Smooth muscle cell (in vitro differentiated cells): ENCODE data around the gene DDA1. TPM values are rescaled to one million over a fixed set of nuclear protein-coding genes. Genes with fewer than 3 reads are reported as not detected.

ENCODE experiments used
- DNase-seq: peaks from one replicate; lab custom pipeline; 2025; ENCODE audit not compliant: unreplicated experiment; lab: John Stamatoyannopoulos, UW
- H2AFZ ChIP-seq: fragments of 200-600 bp; sonication (generic); 2 replicates; pipeline ENCODE4 v1.6.0; 2016; ENCODE audit warnings: antibody characterized with exemption, low read depth, mild to moderate bottlenecking
- H3F3A ChIP-seq: fragments of 200-600 bp; sonication (generic); 2 replicates; pipeline ENCODE4 v1.6.0; 2017; ENCODE audit warnings: antibody characterized with exemption, low read depth
- H3K27ac ChIP-seq: fragments of 200-600 bp; sonication (generic); 2 replicates; pipeline ENCODE4 v1.5.1; 2016; ENCODE audit warnings: low read depth, mild to moderate bottlenecking
- H3K27me3 ChIP-seq: fragments of 200-600 bp; sonication (generic); 2 replicates; pipeline ENCODE4 v1.6.1; 2016; ENCODE audit warnings: low read depth, mild to moderate bottlenecking
- H3K36me3 ChIP-seq: fragments of 200-600 bp; sonication (generic); 2 replicates; pipeline ENCODE4 v1.5.1; 2016; ENCODE audit warnings: low read depth
- H3K4me1 ChIP-seq: fragments of 200-600 bp; sonication (generic); 2 replicates; pipeline ENCODE4 v1.5.1; 2016; ENCODE audit warnings: low read depth
- H3K4me2 ChIP-seq: fragments of 200-600 bp; sonication (generic); 2 replicates; pipeline ENCODE4 v1.6.0; 2016; ENCODE audit warnings: mild to moderate bottlenecking
- H3K4me3 ChIP-seq: fragments of 200-600 bp; sonication (generic); 2 replicates; pipeline ENCODE4 v1.5.1; 2016; ENCODE audit warnings: mild to moderate bottlenecking
- H3K79me2 ChIP-seq: fragments of 200-600 bp; sonication (generic); 2 replicates; pipeline ENCODE4 v1.6.0; 2016; ENCODE audit warnings: low read depth, mild to moderate bottlenecking
- H3K9ac ChIP-seq: fragments of 200-600 bp; sonication (generic); 2 replicates; pipeline ENCODE4 v1.6.0; 2016; ENCODE audit warnings: low read depth
- H3K9me3 ChIP-seq: fragments of 200-600 bp; sonication (generic); replicated peaks from 2 replicates; pipeline ENCODE4 v1.5.1; 2016; ENCODE audit warnings: low read depth
- H4K20me1 ChIP-seq: fragments of 200-600 bp; sonication (generic); 2 replicates; pipeline ENCODE4 v1.6.0; 2016; ENCODE audit warnings: low read depth
- WGBS: methylation state at CpG from one replicate; pipeline ENCODE4 v1.1.7; 2016; ENCODE audit warnings: low lambda C conversion rate; 5-methylcytosine and 5-hydroxymethylcytosine counted together
- polyA plus RNA-seq: library from polyadenylated mRNA; unstranded; fragments of >200 nt; fragmentation: Nextera tagmentation; extraction: Ambion mirVana; gene quantifications from 2 replicates; pipeline ENCODE4 v1.2.1, GENCODE V29; 2016
- total RNA-seq: library from RNA; depleted of rRNA; stranded (reverse); fragments of >200 nt; gene quantifications from 2 replicates; pipeline ENCODE4 v1.2.3, GENCODE V29; 2014
- TF ChIP-seq, protein P1 (sequence below): fragments of 200-600 bp; sonication (generic); IDR thresholded peaks from 2 replicates; pipeline ENCODE4 v1.5.1; 2017; ENCODE audit warnings: borderline replicate concordance, mild to moderate bottlenecking, antibody characterized with exemption; ENCODE audit not compliant: insufficient read depth, poor library complexity, severe bottlenecking

DDA1 gene
- total and polyA plus RNA-seq, 2 experiments from 2014 or later = 26.5 to 51.8 TPM

DNA sequence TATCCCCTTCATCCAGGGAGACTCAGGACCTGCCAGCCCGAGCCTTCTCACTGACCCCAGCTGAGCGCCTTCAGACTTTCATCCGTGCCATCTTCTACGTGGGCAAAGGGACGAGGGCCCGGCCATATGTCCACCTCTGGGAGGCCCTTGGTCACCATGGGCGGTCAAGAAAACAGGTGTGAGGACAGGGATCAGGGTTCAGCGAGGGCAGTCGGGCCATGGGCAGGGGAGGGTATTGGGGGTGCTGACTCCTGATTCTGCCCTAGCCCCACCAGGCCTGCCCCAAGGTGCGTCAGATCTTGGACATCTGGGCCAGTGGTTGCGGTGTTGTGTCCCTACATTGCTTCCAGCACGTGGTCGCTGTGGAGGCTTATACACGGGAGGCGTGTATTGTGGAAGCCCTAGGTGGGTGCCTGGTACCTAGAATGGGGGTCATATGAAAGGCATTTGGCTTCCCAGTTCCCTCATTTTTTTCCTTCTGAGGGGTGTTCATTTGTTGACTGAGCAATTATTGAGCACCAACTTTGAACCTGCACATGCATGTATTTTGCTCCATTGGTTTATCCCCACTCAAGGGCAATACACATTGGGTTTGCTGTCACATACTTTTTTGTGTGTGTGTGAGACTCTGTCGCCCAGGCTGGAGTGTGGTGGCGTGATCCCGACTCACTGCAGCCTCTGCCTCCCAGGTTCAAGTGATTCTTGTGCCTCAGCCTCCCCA lies 23.8 kb upstream of the DDA1 start:
- no peaks in the 10 kb centered on the region for H3K27me3 ChIP-seq
- 91% methylated on average over 18 of the region's 18 CpGs for WGBS
- no peaks in the 10 kb centered on the region for H3K36me3 ChIP-seq
- H3K4me1 ChIP-seq = no peaks in the 10 kb centered on the region
- H4K20me1 ChIP-seq = no peaks in the 10 kb centered on the region
- H3K79me2 ChIP-seq = no peaks in the 10 kb centered on the region
- TF ChIP-seq, protein P1, sequence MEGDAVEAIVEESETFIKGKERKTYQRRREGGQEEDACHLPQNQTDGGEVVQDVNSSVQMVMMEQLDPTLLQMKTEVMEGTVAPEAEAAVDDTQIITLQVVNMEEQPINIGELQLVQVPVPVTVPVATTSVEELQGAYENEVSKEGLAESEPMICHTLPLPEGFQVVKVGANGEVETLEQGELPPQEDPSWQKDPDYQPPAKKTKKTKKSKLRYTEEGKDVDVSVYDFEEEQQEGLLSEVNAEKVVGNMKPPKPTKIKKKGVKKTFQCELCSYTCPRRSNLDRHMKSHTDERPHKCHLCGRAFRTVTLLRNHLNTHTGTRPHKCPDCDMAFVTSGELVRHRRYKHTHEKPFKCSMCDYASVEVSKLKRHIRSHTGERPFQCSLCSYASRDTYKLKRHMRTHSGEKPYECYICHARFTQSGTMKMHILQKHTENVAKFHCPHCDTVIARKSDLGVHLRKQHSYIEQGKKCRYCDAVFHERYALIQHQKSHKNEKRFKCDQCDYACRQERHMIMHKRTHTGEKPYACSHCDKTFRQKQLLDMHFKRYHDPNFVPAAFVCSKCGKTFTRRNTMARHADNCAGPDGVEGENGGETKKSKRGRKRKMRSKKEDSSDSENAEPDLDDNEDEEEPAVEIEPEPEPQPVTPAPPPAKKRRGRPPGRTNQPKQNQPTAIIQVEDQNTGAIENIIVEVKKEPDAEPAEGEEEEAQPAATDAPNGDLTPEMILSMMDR = no peak
- no peak overlapping the region for H3K9ac ChIP-seq
- H3F3A ChIP-seq = no peaks in the 10 kb centered on the region
- H3K4me2 ChIP-seq = no peak overlapping the region
- no peaks in the 10 kb centered on the region for H3K9me3 ChIP-seq
- DNase-seq = no peak
- H3K4me3 ChIP-seq = no peak overlapping the region
- no peak overlapping the region for H3K27ac ChIP-seq
- no peak overlapping the region for H2AFZ ChIP-seq

DNA sequence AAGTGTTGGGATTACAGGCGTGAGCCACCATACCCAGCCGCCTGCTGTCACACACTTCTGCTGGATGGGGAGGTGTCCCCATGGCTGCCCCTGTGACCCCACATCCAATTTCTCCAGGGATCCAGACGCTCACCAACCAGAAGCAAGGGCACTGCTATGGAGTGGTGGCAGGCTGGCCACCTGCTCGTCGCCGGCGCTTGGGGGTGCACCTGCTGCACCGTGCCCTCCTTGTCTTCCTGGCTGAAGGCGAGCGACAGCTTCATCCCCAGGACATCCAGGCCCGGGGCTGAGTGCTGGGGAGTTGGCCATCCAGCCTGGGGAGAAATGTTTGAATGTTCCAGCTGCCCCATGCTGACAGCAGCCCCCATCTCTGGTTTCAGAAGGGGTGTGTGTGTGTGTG lies 23.1 kb upstream of the DDA1 start:
- TF ChIP-seq, protein P1 = no peak
- H3K27ac ChIP-seq = no peak overlapping the region
- no peaks in the 10 kb centered on the region for H3K36me3 ChIP-seq
- no peak overlapping the region for H2AFZ ChIP-seq
- H3K4me2 ChIP-seq = no peak overlapping the region
- no peaks in the 10 kb centered on the region for H3K27me3 ChIP-seq
- no peak for DNase-seq
- no peak overlapping the region for H3K4me3 ChIP-seq
- no peaks in the 10 kb centered on the region for H3K4me1 ChIP-seq
- H3F3A ChIP-seq = no peaks in the 10 kb centered on the region
- H3K9ac ChIP-seq = no peak overlapping the region
- no peaks in the 10 kb centered on the region for H3K79me2 ChIP-seq
- H4K20me1 ChIP-seq = no peaks in the 10 kb centered on the region
- 96% methylated on average over 11 of the region's 11 CpGs for WGBS
- no peaks in the 10 kb centered on the region for H3K9me3 ChIP-seq

DNA sequence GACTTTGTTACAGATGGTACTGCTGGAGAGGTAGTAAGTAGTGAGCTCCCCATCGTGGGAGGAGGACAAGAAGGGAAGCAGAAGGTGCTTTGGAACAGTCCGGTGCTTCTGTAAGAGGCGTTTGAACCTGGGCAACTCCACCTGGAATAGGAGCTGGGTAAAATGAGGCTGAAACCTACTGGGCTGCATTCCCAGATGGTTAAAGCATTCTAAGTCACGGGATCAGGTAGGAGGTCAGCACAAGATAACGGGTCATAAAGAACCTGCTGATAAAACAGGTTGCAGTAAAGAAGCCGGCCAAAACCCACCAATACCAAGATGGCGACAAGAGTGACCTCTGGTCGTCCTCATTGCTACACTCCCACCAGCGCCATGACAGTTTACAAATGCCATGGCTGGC lies 22.6 kb upstream of the DDA1 start:
- Histone ChIP-seq H3F3A (no peaks in the 10 kb centered on the region), H3K4me3 (no peak overlapping the region), H3K4me1 (no peaks in the 10 kb centered on the region), H3K4me2 (no peak overlapping the region), H2AFZ (no peak overlapping the region), H3K9me3 (no peaks in the 10 kb centered on the region), H3K79me2 (no peaks in the 10 kb centered on the region), H4K20me1 (no peaks in the 10 kb centered on the region), H3K27ac (no peak overlapping the region), H3K27me3 (no peaks in the 10 kb centered on the region), H3K36me3 (no peaks in the 10 kb centered on the region), H3K9ac (no peak overlapping the region)
- DNase-seq = no peak
- 91% methylated on average over 9 of the region's 9 CpGs for WGBS
- TF ChIP-seq, protein P1 = no peak

DNA sequence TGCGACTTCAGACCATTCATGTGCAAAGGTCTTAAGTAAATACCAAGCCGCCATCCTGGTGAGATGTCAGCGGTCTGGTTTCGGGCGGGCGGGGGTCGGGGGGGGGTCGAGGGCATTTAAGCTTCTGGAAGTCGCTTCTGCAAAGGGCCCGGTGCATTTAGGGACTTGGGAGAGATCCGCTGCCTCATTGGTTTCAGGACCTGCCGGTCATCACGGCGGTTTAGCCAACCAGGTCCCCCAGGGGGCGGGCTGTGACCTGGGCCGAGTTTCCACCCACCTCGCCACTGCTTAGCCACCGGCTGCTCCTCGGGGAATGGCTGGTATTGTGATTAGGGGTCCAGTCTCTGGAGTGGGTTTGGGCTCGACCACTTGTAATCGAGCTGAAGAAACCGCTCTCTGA lies 19.9 kb upstream of the DDA1 start:
- H3K27me3 ChIP-seq = no peaks in the 10 kb centered on the region
- no peaks in the 10 kb centered on the region for H3K9me3 ChIP-seq
- TF ChIP-seq, protein P1 = no peak
- no peak overlapping the region for H2AFZ ChIP-seq
- H3K9ac ChIP-seq = no peak overlapping the region
- H3K27ac ChIP-seq = no peak overlapping the region
- WGBS = 16% methylated on average over 19 of the region's 22 CpGs
- H3K4me1 ChIP-seq = no peaks in the 10 kb centered on the region
- H3K4me3 ChIP-seq = peak overlapping the region; percentile 37
- peak overlapping the region; percentile 78 for H3K4me2 ChIP-seq
- peak; percentile 13 for DNase-seq
- no peaks in the 10 kb centered on the region for H4K20me1 ChIP-seq
- H3K36me3 ChIP-seq = no peaks in the 10 kb centered on the region
- H3K79me2 ChIP-seq = no peaks in the 10 kb centered on the region
- H3F3A ChIP-seq = no peaks in the 10 kb centered on the region
